ENCODE results near the gene PDE10A.

The PDE10A gene

GRCh38 chr6:165677091-165677490, 14.1 kb upstream of the PDE10A start:
- DNase-seq: no peak

GRCh38 chr6:165676435-165677068, 13.5 kb upstream of the PDE10A start:
- no peak for DNase-seq

GRCh38 chr6:165675120-165675519, 12.1 kb upstream of the PDE10A start:
- no peak for DNase-seq

GRCh38 chr6:165674155-165675029, 11.4 kb upstream of the PDE10A start:
- DNase-seq: no peak

- DNase-seq: no peak
Measured at GRCh38 chr6:165671222-165671768, 8.3 kb upstream of the PDE10A start.

- DNase-seq: no peak
Measured at GRCh38 chr6:165668951-165669350, 5.9 kb upstream of the PDE10A start.

GRCh38 chr6:165665384-165665672, 2.3 kb upstream of the PDE10A start:
- no peak for DNase-seq

GRCh38 chr6:165664559-165665383, 1.7 kb upstream of the PDE10A start:
- DNase-seq: no peak

- no peak for DNase-seq
Measured at GRCh38 chr6:165663736-165664558, 906 bp upstream of the PDE10A start.

GRCh38 chr6:165663377-165663735, 315 bp upstream of the PDE10A start:
- DNase-seq: no peak

- DNase-seq: no peak
Measured at GRCh38 chr6:165662041-165662748, 846 bp downstream of the PDE10A start.

GRCh38 chr6:165661664-165662025, 1.4 kb downstream of the PDE10A start:
- DNase-seq: no peak

- no peak for DNase-seq
Measured at GRCh38 chr6:165660857-165661663, 2.0 kb downstream of the PDE10A start.

- DNase-seq: no peak
Measured at GRCh38 chr6:165659945-165660856, 2.8 kb downstream of the PDE10A start.

GRCh38 chr6:165658395-165659058, 4.5 kb downstream of the PDE10A start:
- DNase-seq: no peak

- no peak for DNase-seq
Measured at GRCh38 chr6:165657325-165657680, 5.7 kb downstream of the PDE10A start.

- DNase-seq: no peak
Measured at GRCh38 chr6:165656581-165657324, 6.3 kb downstream of the PDE10A start.

GRCh38 chr6:165655191-165655590, 7.8 kb downstream of the PDE10A start:
- no peak for DNase-seq

- DNase-seq: no peak
Measured at GRCh38 chr6:165654144-165654543, 8.9 kb downstream of the PDE10A start.
